Neutrophil (primary cell): ENCODE measurements around the gene SLC7A14.

ENCODE experiments used
- H3K27ac ChIP-seq: fragments of 200-600 bp; sonication (generic); 2 replicates; pipeline ENCODE4 v1.5.1; 2016; ENCODE audit warnings: mild to moderate bottlenecking, moderate library complexity
- H3K27me3 ChIP-seq: fragments of 200-600 bp; sonication (generic); 2 replicates; pipeline ENCODE4 v1.6.0; 2016; ENCODE audit warnings: mild to moderate bottlenecking
- H3K36me3 ChIP-seq: fragments of 200-600 bp; sonication (generic); 2 replicates; pipeline ENCODE4 v1.5.1; 2017
- H3K4me1 ChIP-seq, 2 experiments: fragments of 200-600 bp in 1 of 2; sonication (generic) in 1 of 2; 1 replicate in 1 of 2; 2 replicates in 1 of 2; pipeline versions ENCODE4 v1.5.1 to v1.6.1; 2013 to 2016; ENCODE audit warnings: low read depth in 1 of 2, low read length in 1 of 2, mild to moderate bottlenecking in 1 of 2, moderate library complexity in 1 of 2; ENCODE audit not compliant: control insufficient read depth in 1 of 2, insufficient read depth in 1 of 2
- H3K4me3 ChIP-seq, 2 experiments: fragments of 200-600 bp in 1 of 2; sonication (generic) in 1 of 2; 1 replicate in 1 of 2; 2 replicates in 1 of 2; pipeline ENCODE4 v1.5.1; 2013 to 2016; ENCODE audit warnings: low read depth in 1 of 2, low read length in 1 of 2, mild to moderate bottlenecking in 1 of 2, moderate library complexity in 1 of 2
- H3K9me3 ChIP-seq: fragments of 200-600 bp; sonication (generic); 2 replicates; pipeline ENCODE4 v1.5.1; 2016
- CTCF ChIP-seq: fragments of 200-600 bp; sonication (generic); IDR thresholded peaks from 2 replicates; pipeline ENCODE4 v1.5.1; 2016; ENCODE audit warnings: antibody characterized with exemption

SLC7A14 gene

GRCh38 chr3:170438836-170439235 is 147.0 kb downstream of the SLC7A14 start:
- Histone ChIP-seq H3K9me3 (no peaks in the 10 kb centered on the region), H3K4me1 (no peaks in the 10 kb centered on the region), H3K4me3 (no peak overlapping the region), H3K27me3 (peaks cover 50% of the 10 kb centered on the region), H3K36me3 (no peaks in the 10 kb centered on the region), H3K27ac (no peak overlapping the region)
- TF ChIP-seq CTCF, result no peak

- Histone ChIP-seq H3K27me3 (peaks cover 50% of the 10 kb centered on the region), H3K9me3 (no peaks in the 10 kb centered on the region), H3K4me1 (no peaks in the 10 kb centered on the region), H3K36me3 (no peaks in the 10 kb centered on the region), H3K27ac (no peak overlapping the region), H3K4me3 (no peak overlapping the region)
- no peak for TF ChIP-seq CTCF
These were observed 148.0 kb downstream of the SLC7A14 start for GRCh38 chr3:170437696-170438407.

- Histone ChIP-seq H3K27ac (no peak overlapping the region), H3K4me3 (no peak overlapping the region), H3K36me3 (no peaks in the 10 kb centered on the region), H3K4me1 (no peaks in the 10 kb centered on the region), H3K9me3 (no peaks in the 10 kb centered on the region), H3K27me3 (peaks cover 46% of the 10 kb centered on the region)
- no peak for TF ChIP-seq CTCF
These were observed 148.7 kb downstream of the SLC7A14 start for GRCh38 chr3:170437176-170437575.

- TF ChIP-seq CTCF, result no peak
- H3K9me3 ChIP-seq, result no peaks in the 10 kb centered on the region
- H3K27ac ChIP-seq, result no peak overlapping the region
- H3K27me3 ChIP-seq, result peaks cover 45% of the 10 kb centered on the region
- H3K4me1 ChIP-seq, result no peaks in the 10 kb centered on the region
- H3K36me3 ChIP-seq, result no peaks in the 10 kb centered on the region
- no peak overlapping the region for H3K4me3 ChIP-seq
These were observed 149.2 kb downstream of the SLC7A14 start for GRCh38 chr3:170436697-170437096.

GRCh38 chr3:170432416-170432815 is 153.5 kb downstream of the SLC7A14 start:
- Histone ChIP-seq H3K9me3 (no peaks in the 10 kb centered on the region), H3K4me3 (no peak overlapping the region), H3K36me3 (no peaks in the 10 kb centered on the region), H3K4me1 (no peaks in the 10 kb centered on the region), H3K27me3 (peaks cover 47% of the 10 kb centered on the region), H3K27ac (no peak overlapping the region)
- TF ChIP-seq CTCF, result no peak
